Measurements from ENCODE around the gene TRIM2.

TRIM2 gene

GRCh38 chr4:153238135-153238919 is 34.1 kb downstream of the TRIM2 start:
- DNase-seq (ENCODE audit: low read depth) = no peak
- TF ChIP-seq CTCF (IDR thresholded peaks at IDR 0.05; ENCODE audit: low read length, missing control alignments) = no peak

GRCh38 chr4:153239409-153239808 is 35.2 kb downstream of the TRIM2 start:
- no peak for DNase-seq (ENCODE audit: low read depth)
- H3K4me3 ChIP-seq (replicated peaks; ENCODE audit: low read depth, low read length) = no peak overlapping the region
- no peak for TF ChIP-seq CTCF (IDR thresholded peaks at IDR 0.05; ENCODE audit: low read length, missing control alignments)

More at GRCh38 chr4:153238135-153238919, 34.1 kb downstream of the TRIM2 start:
- no peak overlapping the region for H3K4me3 ChIP-seq (replicated peaks; ENCODE audit: low read depth, low read length)

GRCh38 chr4:153241295-153241694 is 37.1 kb downstream of the TRIM2 start:
- DNase-seq (ENCODE audit: low read depth) = no peak
- TF ChIP-seq CTCF (IDR thresholded peaks at IDR 0.05; ENCODE audit: low read length, missing control alignments) = no peak
- H3K4me3 ChIP-seq (replicated peaks; ENCODE audit: low read depth, low read length) = no peak overlapping the region

GRCh38 chr4:153241970-153242838 is 38.0 kb downstream of the TRIM2 start:
- no peak for DNase-seq (ENCODE audit: low read depth)
- no peak for TF ChIP-seq CTCF (IDR thresholded peaks at IDR 0.05; ENCODE audit: low read length, missing control alignments)
- no peak overlapping the region for H3K4me3 ChIP-seq (replicated peaks; ENCODE audit: low read depth, low read length)

GRCh38 chr4:153242839-153243324 is 38.6 kb downstream of the TRIM2 start:
- DNase-seq (ENCODE audit: low read depth) = no peak
- H3K4me3 ChIP-seq (replicated peaks; ENCODE audit: low read depth, low read length) = no peak overlapping the region
- no peak for TF ChIP-seq CTCF (IDR thresholded peaks at IDR 0.05; ENCODE audit: low read length, missing control alignments)

- no peak overlapping the region for H3K4me3 ChIP-seq (replicated peaks; ENCODE audit: low read depth, low read length)
- DNase-seq (ENCODE audit: low read depth) = no peak
- TF ChIP-seq CTCF (IDR thresholded peaks at IDR 0.05; ENCODE audit: low read length, missing control alignments) = no peak
These were observed 39.2 kb downstream of the TRIM2 start for GRCh38 chr4:153243468-153243867.
